Measurements from ENCODE around the gene BRK1. TPM values are rescaled to one million over a fixed set of nuclear protein-coding genes. Genes with fewer than 3 reads are reported as not detected.

BRK1 gene
- total and polyA plus RNA-seq, 2 experiments from 2014 or later: 112 to 186 TPM

GRCh38 chr3:10093678-10094077, 21.8 kb upstream of the BRK1 start:
- Histone ChIP-seq H3K9me2 (replicated peaks; ENCODE audit: insufficient read depth) (no peaks in the 10 kb centered on the region), H2AFZ (no peak overlapping the region), H3K36me3 (replicated peaks; ENCODE audit: insufficient read depth, low read depth) (no peaks in the 10 kb centered on the region), H3K4me1 (ENCODE audit: insufficient read depth) (no peaks in the 10 kb centered on the region), H3K79me2 (no peaks in the 10 kb centered on the region), H3K4me3 (no peak overlapping the region), H3K4me2 (no peak overlapping the region), H3K9me3 (ENCODE audit: low read depth) (no peaks in the 10 kb centered on the region), H3K27ac (no peak overlapping the region), H3K27me3 (no peaks in the 10 kb centered on the region), H4K20me1 (ENCODE audit: insufficient read depth, poor library complexity, severe bottlenecking) (no peaks in the 10 kb centered on the region)
- DNase-seq (ENCODE audit: low spot score): no peak
- 98% methylated on average over 3 of the region's 3 CpGs for WGBS (ENCODE audit: low lambda C conversion rate, missing lambda C conversion rate)
- no peak for TF ChIP-seq EZH2 (IDR thresholded peaks at IDR 0.05; ENCODE audit: borderline replicate concordance)
- TF ChIP-seq EZH2phosphoT487 (IDR thresholded peaks at IDR 0.05; ENCODE audit: low read depth, severe bottlenecking, unreplicated experiment): no peak
- no peak for TF ChIP-seq CTCF (IDR thresholded peaks at IDR 0.05; ENCODE audit: poor library complexity)

GRCh38 chr3:10099041-10099440, 16.4 kb upstream of the BRK1 start:
- no peaks in the 10 kb centered on the region for H3K4me1 ChIP-seq (ENCODE audit: insufficient read depth)
- H3K4me3 ChIP-seq: no peak overlapping the region
- H4K20me1 ChIP-seq (ENCODE audit: insufficient read depth, poor library complexity, severe bottlenecking): no peaks in the 10 kb centered on the region
- H2AFZ ChIP-seq: no peak overlapping the region
- no peak for TF ChIP-seq EZH2phosphoT487 (IDR thresholded peaks at IDR 0.05; ENCODE audit: low read depth, severe bottlenecking, unreplicated experiment)
- TF ChIP-seq CTCF (IDR thresholded peaks at IDR 0.05; ENCODE audit: poor library complexity): no peak
- no peak for TF ChIP-seq EZH2 (IDR thresholded peaks at IDR 0.05; ENCODE audit: borderline replicate concordance)
- no peak overlapping the region for H3K4me2 ChIP-seq
- WGBS (ENCODE audit: low lambda C conversion rate, missing lambda C conversion rate): 98% methylated on average over 5 of the region's 5 CpGs
- no peaks in the 10 kb centered on the region for H3K9me3 ChIP-seq (ENCODE audit: low read depth)
- no peaks in the 10 kb centered on the region for H3K27me3 ChIP-seq
- H3K27ac ChIP-seq: no peak overlapping the region
- no peak for DNase-seq (ENCODE audit: low spot score)
- H3K9me2 ChIP-seq (replicated peaks; ENCODE audit: insufficient read depth): no peaks in the 10 kb centered on the region
- no peaks in the 10 kb centered on the region for H3K36me3 ChIP-seq (replicated peaks; ENCODE audit: insufficient read depth, low read depth)
- no peaks in the 10 kb centered on the region for H3K79me2 ChIP-seq

DNA sequence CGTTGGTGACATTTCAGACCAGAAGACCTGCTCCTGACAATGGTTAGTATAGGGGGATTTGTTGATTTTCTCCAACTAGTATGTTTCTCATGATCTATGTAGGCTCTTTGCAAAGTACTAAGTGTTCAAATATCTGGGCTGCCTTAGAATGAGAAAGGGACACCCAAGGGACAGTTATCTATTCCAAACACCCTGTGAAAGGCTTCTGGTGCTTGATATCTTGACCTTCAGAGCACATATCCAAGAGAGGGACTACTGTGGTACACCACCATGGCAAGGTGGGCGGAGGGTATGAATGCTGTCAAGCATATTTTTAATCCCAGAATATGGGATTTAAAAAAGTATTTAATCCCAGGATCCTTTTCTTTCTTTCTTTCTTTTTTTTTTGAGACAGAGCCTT, 8.6 kb upstream of the BRK1 start:
- WGBS (ENCODE audit: low lambda C conversion rate, missing lambda C conversion rate): 94% methylated on average over 2 of the region's 2 CpGs
- no peak for DNase-seq (ENCODE audit: low spot score)
- Histone ChIP-seq H3K4me2 (no peak overlapping the region), H2AFZ (no peak overlapping the region), H3K79me2 (no peaks in the 10 kb centered on the region), H3K9me2 (replicated peaks; ENCODE audit: insufficient read depth) (no peaks in the 10 kb centered on the region), H3K27me3 (no peaks in the 10 kb centered on the region), H3K36me3 (replicated peaks; ENCODE audit: insufficient read depth, low read depth) (no peaks in the 10 kb centered on the region), H3K27ac (no peak overlapping the region), H3K4me1 (ENCODE audit: insufficient read depth) (no peaks in the 10 kb centered on the region), H4K20me1 (ENCODE audit: insufficient read depth, poor library complexity, severe bottlenecking) (no peaks in the 10 kb centered on the region), H3K9me3 (ENCODE audit: low read depth) (no peaks in the 10 kb centered on the region), H3K4me3 (no peak overlapping the region)
- TF ChIP-seq EZH2 (IDR thresholded peaks at IDR 0.05; ENCODE audit: borderline replicate concordance) (no peak), CTCF (IDR thresholded peaks at IDR 0.05; ENCODE audit: poor library complexity) (no peak), EZH2phosphoT487 (IDR thresholded peaks at IDR 0.05; ENCODE audit: low read depth, severe bottlenecking, unreplicated experiment) (no peak)

DNA sequence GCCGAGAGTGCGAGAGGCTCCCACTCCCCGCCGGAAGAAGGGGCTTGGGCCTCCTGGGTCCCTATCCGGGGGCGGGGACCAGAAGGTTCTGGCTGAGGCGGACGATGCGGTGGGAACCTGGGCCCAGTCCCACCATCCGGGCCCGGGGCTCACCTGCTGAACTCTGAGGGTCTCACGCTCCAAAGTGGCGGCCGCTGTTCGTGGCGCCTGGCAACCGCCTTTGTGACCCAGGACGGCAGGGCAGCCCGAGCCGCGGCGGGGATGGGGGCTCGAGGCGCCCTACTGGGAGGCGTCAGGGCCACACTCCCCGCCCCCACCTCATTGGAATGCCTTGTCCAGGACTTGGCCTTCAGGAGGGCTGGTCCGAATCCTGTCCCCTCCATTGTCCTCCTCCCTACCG, 7.4 kb upstream of the BRK1 start, which contains the start of gene FANCD2OS:
TSS of gene FANCD2OS (minus strand) at position 165 of the 400 bp plus-strand sequence. CDS start 3,481 bp downstream, outside the sequence.
- Histone ChIP-seq H3K9me3 (ENCODE audit: low read depth) (no peaks in the 10 kb centered on the region), H2AFZ (no peak within 1 kb of the TSS), H3K27me3 (no peaks in the 10 kb centered on the region), H3K4me2 (no peak within 1 kb of the TSS), H3K4me3 (no peak within 1 kb of the TSS), H3K4me1 (ENCODE audit: insufficient read depth) (no peaks in the 10 kb centered on the region), H4K20me1 (ENCODE audit: insufficient read depth, poor library complexity, severe bottlenecking) (no peaks in the 10 kb centered on the region), H3K9me2 (replicated peaks; ENCODE audit: insufficient read depth) (no peaks in the 10 kb centered on the region), H3K36me3 (replicated peaks; ENCODE audit: insufficient read depth, low read depth) (no peaks in the 10 kb centered on the region), H3K79me2 (no peaks in the 10 kb centered on the region), H3K27ac (no peak within 1 kb of the TSS)
- WGBS (ENCODE audit: low lambda C conversion rate, missing lambda C conversion rate): 97% methylated on average over 20 of the region's 28 CpGs
- no peak for DNase-seq (ENCODE audit: low spot score)
- TF ChIP-seq EZH2 (IDR thresholded peaks at IDR 0.05; ENCODE audit: borderline replicate concordance): no peak

Measured in hepatocyte (in vitro differentiated cells).